MM.1S (cell line): ENCODE data around the gene HIF1A.

Experiments used
- CTCF ChIP-seq: fragments of 300-600 bp; sonication (generic); IDR thresholded peaks from 2 replicates; pipeline ENCODE4 v1.5.1; 2016; ENCODE audit warnings: antibody characterized with exemption, low read length, mixed read lengths
- EZH2 ChIP-seq: fragments of 300-600 bp; sonication (generic); optimal IDR thresholded peaks from 2 replicates; pipeline ENCODE3; 2017; ENCODE audit warnings: low read depth, mild to moderate bottlenecking, antibody characterized with exemption, low read length, mixed read lengths

- no peak for TF ChIP-seq EZH2
- TF ChIP-seq CTCF, result no peak
These were observed 41.3 kb upstream of the HIF1A start for GRCh38 chr14:61654026-61654425.
